GM12873 (cell line): ENCODE data around the gene MRTFB.

ENCODE experiments used
- TF ChIP-seq, protein P1 (sequence below): IDR thresholded peaks from 2 replicates; pipeline ENCODE4 v1.5.1; 2012; ENCODE audit warnings: low read depth, mild to moderate bottlenecking, moderate library complexity, low read length, control low read depth; ENCODE audit not compliant: insufficient read depth; ENCODE audit errors: missing control alignments

Gene MRTFB

GRCh38 chr16:14088155-14088753 lies 17.1 kb downstream of the MRTFB start:
- TF ChIP-seq, protein P1, sequence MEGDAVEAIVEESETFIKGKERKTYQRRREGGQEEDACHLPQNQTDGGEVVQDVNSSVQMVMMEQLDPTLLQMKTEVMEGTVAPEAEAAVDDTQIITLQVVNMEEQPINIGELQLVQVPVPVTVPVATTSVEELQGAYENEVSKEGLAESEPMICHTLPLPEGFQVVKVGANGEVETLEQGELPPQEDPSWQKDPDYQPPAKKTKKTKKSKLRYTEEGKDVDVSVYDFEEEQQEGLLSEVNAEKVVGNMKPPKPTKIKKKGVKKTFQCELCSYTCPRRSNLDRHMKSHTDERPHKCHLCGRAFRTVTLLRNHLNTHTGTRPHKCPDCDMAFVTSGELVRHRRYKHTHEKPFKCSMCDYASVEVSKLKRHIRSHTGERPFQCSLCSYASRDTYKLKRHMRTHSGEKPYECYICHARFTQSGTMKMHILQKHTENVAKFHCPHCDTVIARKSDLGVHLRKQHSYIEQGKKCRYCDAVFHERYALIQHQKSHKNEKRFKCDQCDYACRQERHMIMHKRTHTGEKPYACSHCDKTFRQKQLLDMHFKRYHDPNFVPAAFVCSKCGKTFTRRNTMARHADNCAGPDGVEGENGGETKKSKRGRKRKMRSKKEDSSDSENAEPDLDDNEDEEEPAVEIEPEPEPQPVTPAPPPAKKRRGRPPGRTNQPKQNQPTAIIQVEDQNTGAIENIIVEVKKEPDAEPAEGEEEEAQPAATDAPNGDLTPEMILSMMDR, result no peak

GRCh38 chr16:14089283-14089823 lies 18.2 kb downstream of the MRTFB start:
- TF ChIP-seq, protein P1, result no peak

DNA sequence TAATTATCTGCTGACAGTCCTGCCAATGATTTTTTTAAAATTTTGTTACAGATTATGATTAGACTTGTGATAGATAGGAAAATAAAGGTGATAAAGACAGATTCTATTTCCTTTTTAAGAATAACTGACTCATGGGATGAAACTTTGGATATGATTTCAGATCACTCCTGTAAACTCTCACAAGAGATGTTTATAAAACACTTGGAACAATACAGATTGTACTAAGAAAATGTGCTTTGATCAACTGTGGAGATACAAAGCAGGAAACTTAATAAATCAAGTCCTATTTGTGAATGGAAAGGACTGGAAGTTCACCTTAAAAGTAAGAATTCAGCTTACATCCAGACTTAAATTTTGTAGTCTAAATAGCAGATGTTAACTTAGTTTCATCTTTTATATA lies 21.4 kb downstream of the MRTFB start:
- TF ChIP-seq, protein P1, result no peak

GRCh38 chr16:14095883-14096551 lies 24.9 kb downstream of the MRTFB start:
- TF ChIP-seq, protein P1, result no peak

DNA sequence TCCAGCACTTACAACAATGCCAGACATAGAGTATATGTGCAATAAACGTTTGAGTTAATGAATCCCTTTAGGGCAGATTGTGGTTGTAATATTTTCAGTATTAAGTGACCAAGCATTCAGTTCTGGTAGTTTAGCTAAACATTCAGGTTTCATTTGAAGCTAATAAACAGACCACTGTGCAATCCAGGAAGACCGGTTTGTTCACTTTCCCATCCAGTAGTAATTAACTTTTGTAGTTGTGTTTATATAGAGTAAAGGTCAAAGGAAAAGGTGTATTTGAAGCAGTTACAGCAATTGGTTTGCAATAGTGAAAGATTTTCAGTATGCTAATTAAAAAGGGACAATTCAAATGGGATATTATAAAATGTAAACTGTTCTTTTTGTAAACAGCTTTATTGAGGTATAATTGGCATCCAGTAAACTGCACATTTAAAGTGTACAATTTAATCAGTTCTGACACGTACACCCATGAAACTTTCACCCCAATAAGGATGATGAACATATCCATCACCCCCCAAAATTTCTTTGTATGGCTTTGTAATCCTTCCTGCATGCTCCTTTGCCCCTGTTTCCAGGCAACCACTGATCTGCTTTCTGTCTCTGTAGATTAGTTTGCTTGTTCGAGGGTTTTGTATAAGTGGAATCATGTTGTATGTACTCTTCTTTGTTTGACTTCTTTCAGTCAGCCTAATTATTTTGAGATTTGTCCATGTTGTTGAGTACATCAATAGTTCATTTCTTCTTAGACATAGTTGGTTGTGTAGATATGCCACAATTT lies 26.3 kb downstream of the MRTFB start:
- TF ChIP-seq, protein P1, result no peak

DNA sequence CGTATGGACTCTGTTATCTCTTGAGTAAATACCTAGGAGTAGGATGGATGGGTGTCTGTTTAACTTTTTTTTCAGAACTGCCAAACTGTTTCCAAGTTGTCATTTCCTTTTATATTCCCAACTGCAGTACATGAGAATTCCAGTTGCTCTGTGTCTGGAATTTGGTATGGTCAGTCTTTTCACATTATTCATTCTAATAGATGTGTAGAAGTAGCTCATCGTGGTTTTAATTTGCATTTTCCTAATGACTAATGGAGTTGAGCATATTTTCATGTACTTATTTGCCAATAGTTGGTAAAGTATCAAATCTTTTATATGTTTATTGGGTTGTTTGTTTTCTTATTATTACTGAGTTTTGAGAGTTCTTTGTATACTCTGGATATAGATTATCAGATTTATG lies 27.0 kb downstream of the MRTFB start:
- TF ChIP-seq, protein P1, result no peak

GRCh38 chr16:14100825-14101224 lies 29.7 kb downstream of the MRTFB start:
- TF ChIP-seq, protein P1, result no peak
